HEK293 (cell line): ENCODE results near the gene RBCK1.

Source experiments
- MZF1 ChIP-seq: fragments of 450-650 bp; formaldehyde crosslinking; IDR thresholded peaks from 2 replicates; pipeline ENCODE4 v1.5.1; 2017; ENCODE audit warnings: missing biosample characterization, missing genetic modification characterization, borderline replicate concordance
- OVOL3 ChIP-seq: fragments of 450-650 bp; formaldehyde crosslinking; IDR thresholded peaks from 2 replicates; pipeline ENCODE4 v1.5.1; 2016; ENCODE audit warnings: missing biosample characterization, missing genetic modification characterization
- SP7 ChIP-seq: fragments of 450-650 bp; formaldehyde crosslinking; IDR thresholded peaks from 2 replicates; pipeline ENCODE4 v1.5.1; 2016; ENCODE audit warnings: missing biosample characterization, missing genetic modification characterization
- ZBTB1 ChIP-seq: fragments of 450-650 bp; formaldehyde crosslinking; IDR thresholded peaks from 2 replicates; pipeline ENCODE4 v1.5.1; 2016; ENCODE audit warnings: missing biosample characterization, missing genetic modification characterization
- ZBTB8A ChIP-seq: fragments of 450-650 bp; formaldehyde crosslinking; IDR thresholded peaks from 2 replicates; pipeline ENCODE4 v1.5.1; 2016; ENCODE audit warnings: missing biosample characterization, missing genetic modification characterization
- ZFHX2 ChIP-seq: fragments of 450-650 bp; formaldehyde crosslinking; conservative IDR thresholded peaks from 2 replicates; pipeline ENCODE4 v1.5.1; 2016; ENCODE audit warnings: missing biosample characterization, missing genetic modification characterization
- ZFP41 ChIP-seq: fragments of 450-650 bp; formaldehyde crosslinking; IDR thresholded peaks from 2 replicates; pipeline ENCODE4 v1.5.1; 2016; ENCODE audit warnings: missing biosample characterization, missing genetic modification characterization, borderline replicate concordance
- ZNF114 ChIP-seq: fragments of 450-650 bp; formaldehyde crosslinking; IDR thresholded peaks from 2 replicates; pipeline ENCODE4 v1.5.0; 2017; ENCODE audit warnings: missing biosample characterization, missing genetic modification characterization
- ZNF157 ChIP-seq: fragments of 450-650 bp; formaldehyde crosslinking; IDR thresholded peaks from 2 replicates; pipeline ENCODE4 v1.5.1; 2016; ENCODE audit warnings: missing biosample characterization, missing genetic modification characterization
- ZNF175 ChIP-seq: fragments of 450-650 bp; formaldehyde crosslinking; IDR thresholded peaks from 2 replicates; pipeline ENCODE4 v1.5.1; 2016; ENCODE audit warnings: missing biosample characterization, missing genetic modification characterization
- ZNF26 ChIP-seq: fragments of 450-650 bp; formaldehyde crosslinking; IDR thresholded peaks from 2 replicates; pipeline ENCODE4 v1.5.1; 2016; ENCODE audit warnings: missing biosample characterization, missing genetic modification characterization
- ZNF292 ChIP-seq: fragments of 450-650 bp; formaldehyde crosslinking; IDR thresholded peaks from 2 replicates; pipeline ENCODE4 v1.5.1; 2016; ENCODE audit warnings: low read depth, missing biosample characterization, missing genetic modification characterization, borderline replicate concordance
- ZNF341 ChIP-seq: fragments of 450-650 bp; formaldehyde crosslinking; IDR thresholded peaks from 2 replicates; pipeline ENCODE4; 2016; ENCODE audit warnings: low read depth, missing biosample characterization, missing genetic modification characterization
- ZNF37A ChIP-seq: fragments of 450-650 bp; IDR thresholded peaks from 2 replicates; pipeline ENCODE4 v1.5.1; 2018; ENCODE audit warnings: missing biosample characterization, missing genetic modification characterization
- ZNF404 ChIP-seq: fragments of 450-650 bp; formaldehyde crosslinking; IDR thresholded peaks from 2 replicates; pipeline ENCODE4 v1.5.1; 2017; ENCODE audit warnings: missing biosample characterization, missing genetic modification characterization
- ZNF449 ChIP-seq: fragments of 450-650 bp; formaldehyde crosslinking; IDR thresholded peaks from 2 replicates; pipeline ENCODE4 v1.5.1; 2017; ENCODE audit warnings: missing biosample characterization, mild to moderate bottlenecking, missing genetic modification characterization, moderate library complexity
- ZNF544 ChIP-seq: fragments of 450-650 bp; formaldehyde crosslinking; IDR thresholded peaks from 2 replicates; pipeline ENCODE4 v1.5.0; 2017; ENCODE audit warnings: missing biosample characterization, missing genetic modification characterization
- ZNF571 ChIP-seq: fragments of 450-650 bp; formaldehyde crosslinking; IDR thresholded peaks from 2 replicates; pipeline ENCODE4 v1.5.0; 2017; ENCODE audit warnings: missing biosample characterization, missing genetic modification characterization
- ZNF610 ChIP-seq: fragments of 450-650 bp; formaldehyde crosslinking; IDR thresholded peaks from 2 replicates; pipeline ENCODE4 v1.5.1; 2016; ENCODE audit warnings: missing biosample characterization, missing genetic modification characterization, borderline replicate concordance
- ZSCAN30 ChIP-seq: fragments of 450-650 bp; IDR thresholded peaks from 2 replicates; pipeline ENCODE4 v1.5.1; 2018; ENCODE audit warnings: missing biosample characterization, mild to moderate bottlenecking, missing genetic modification characterization, moderate library complexity
- ZSCAN5A ChIP-seq: fragments of 450-650 bp; formaldehyde crosslinking; IDR thresholded peaks from 2 replicates; pipeline ENCODE4 v1.5.1; 2016; ENCODE audit warnings: missing biosample characterization, missing genetic modification characterization
- TF ChIP-seq, protein P1 (sequence below): fragments of 450-650 bp; formaldehyde crosslinking; IDR thresholded peaks from 2 replicates; pipeline ENCODE4 v1.5.1; 2017; ENCODE audit warnings: missing biosample characterization, missing genetic modification characterization
- TF ChIP-seq, protein P2 (sequence below): fragments of 450-650 bp; formaldehyde crosslinking; IDR thresholded peaks from 2 replicates; pipeline ENCODE4 v1.5.1; 2016; ENCODE audit warnings: missing biosample characterization, missing genetic modification characterization
- TF ChIP-seq, protein P3 (sequence below): fragments of 450-650 bp; formaldehyde crosslinking; IDR thresholded peaks from 2 replicates; pipeline ENCODE4 v1.5.1; 2016; ENCODE audit warnings: missing biosample characterization, missing genetic modification characterization
- TF ChIP-seq, protein P4 (sequence below): fragments of 450-650 bp; formaldehyde crosslinking; optimal IDR thresholded peaks from 2 replicates; pipeline ENCODE3; 2016; ENCODE audit warnings: missing biosample characterization, mild to moderate bottlenecking, missing genetic modification characterization
- TF ChIP-seq, protein P5 (sequence below): fragments of 450-650 bp; formaldehyde crosslinking; IDR thresholded peaks from 2 replicates; pipeline ENCODE4 v1.5.1; 2017; ENCODE audit warnings: missing biosample characterization, missing genetic modification characterization

Gene RBCK1

DNA sequence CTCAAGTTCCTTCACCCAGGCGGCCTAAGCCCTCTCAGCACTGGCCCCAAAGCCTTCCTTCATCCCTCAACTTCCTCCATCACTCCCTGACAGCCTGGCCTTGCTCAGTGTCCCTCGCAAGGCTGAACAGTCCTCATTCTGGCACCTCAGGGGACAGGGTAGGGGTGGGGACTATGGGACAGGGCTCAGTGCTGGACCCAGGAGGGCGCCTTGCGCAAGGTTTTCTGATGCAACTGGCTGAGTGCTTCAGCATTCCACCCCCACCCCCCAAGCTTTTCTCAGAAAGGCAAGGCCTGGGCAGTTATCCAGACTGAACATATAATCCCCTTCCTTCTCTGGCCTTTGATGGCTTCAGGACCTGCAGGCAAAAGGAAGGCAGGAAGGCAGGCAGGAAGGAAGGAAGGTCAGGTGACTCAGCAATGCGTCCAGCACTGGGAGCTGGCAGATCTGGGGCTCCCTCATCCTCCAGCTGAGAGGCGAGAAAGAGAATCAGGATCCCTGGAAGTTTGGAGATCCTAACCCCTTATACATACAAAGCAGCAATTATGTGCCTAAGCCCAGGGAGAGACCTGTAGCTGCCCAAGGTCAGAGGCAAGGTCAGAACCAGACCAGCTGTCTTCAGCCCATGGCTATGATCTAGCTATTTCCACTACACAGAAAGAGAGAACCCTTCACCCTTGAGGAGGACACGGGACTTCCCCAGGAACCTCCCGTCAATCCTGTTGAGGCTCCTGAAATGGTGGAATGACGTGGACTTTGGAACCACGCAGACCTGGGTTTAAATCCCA is 36.1 kb upstream of the RBCK1 start (continued):
- TF ChIP-seq ZNF292 (tag by site-specific recombination) (no peak), ZNF26 (tag by site-specific recombination) (no peak), ZNF37A (tag by site-specific recombination) (no peak), ZNF571 (tag by site-specific recombination) (no peak), ZNF157 (tag by site-specific recombination) (no peak), SP7 (tag by site-specific recombination) (0 out of 2 replicates have a peak, but pooled peaks have one; percentile 18), ZNF341 (peak; percentile 22; the same call in 1 of the 2 replicates), MZF1 (tag by site-specific recombination) (peak; percentile 72; the same call in 1 of the 2 replicates), ZFHX2 (tag by site-specific recombination) (no peak), ZNF544 (no peak), ZBTB8A (tag by site-specific recombination) (peak; percentile 32; the same call in 1 of the 2 replicates), ZSCAN5A (tag by site-specific recombination) (no peak), ZSCAN30 (tag by site-specific recombination) (0 out of 2 replicates have a peak, but pooled peaks have one; percentile 27), ZNF404 (tag by site-specific recombination) (no peak), ZNF610 (tag by site-specific recombination) (no peak), ZFP41 (tag by site-specific recombination) (no peak), ZNF114 (tag by site-specific recombination) (no peak), OVOL3 (tag by site-specific recombination) (no peak), ZNF175 (no peak), ZNF449 (tag by site-specific recombination) (no peak), ZBTB1 (no peak)
- TF ChIP-seq, protein P1, sequence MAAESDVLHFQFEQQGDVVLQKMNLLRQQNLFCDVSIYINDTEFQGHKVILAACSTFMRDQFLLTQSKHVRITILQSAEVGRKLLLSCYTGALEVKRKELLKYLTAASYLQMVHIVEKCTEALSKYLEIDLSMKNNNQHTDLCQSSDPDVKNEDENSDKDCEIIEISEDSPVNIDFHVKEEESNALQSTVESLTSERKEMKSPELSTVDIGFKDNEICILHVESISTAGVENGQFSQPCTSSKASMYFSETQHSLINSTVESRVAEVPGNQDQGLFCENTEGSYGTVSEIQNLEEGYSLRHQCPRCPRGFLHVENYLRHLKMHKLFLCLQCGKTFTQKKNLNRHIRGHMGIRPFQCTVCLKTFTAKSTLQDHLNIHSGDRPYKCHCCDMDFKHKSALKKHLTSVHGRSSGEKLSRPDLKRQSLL (tag by site-specific recombination), result no peak
- TF ChIP-seq, protein P2, sequence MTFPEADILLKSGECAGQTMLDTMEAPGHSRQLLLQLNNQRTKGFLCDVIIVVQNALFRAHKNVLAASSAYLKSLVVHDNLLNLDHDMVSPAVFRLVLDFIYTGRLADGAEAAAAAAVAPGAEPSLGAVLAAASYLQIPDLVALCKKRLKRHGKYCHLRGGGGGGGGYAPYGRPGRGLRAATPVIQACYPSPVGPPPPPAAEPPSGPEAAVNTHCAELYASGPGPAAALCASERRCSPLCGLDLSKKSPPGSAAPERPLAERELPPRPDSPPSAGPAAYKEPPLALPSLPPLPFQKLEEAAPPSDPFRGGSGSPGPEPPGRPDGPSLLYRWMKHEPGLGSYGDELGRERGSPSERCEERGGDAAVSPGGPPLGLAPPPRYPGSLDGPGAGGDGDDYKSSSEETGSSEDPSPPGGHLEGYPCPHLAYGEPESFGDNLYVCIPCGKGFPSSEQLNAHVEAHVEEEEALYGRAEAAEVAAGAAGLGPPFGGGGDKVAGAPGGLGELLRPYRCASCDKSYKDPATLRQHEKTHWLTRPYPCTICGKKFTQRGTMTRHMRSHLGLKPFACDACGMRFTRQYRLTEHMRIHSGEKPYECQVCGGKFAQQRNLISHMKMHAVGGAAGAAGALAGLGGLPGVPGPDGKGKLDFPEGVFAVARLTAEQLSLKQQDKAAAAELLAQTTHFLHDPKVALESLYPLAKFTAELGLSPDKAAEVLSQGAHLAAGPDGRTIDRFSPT (tag by site-specific recombination), result no peak
- TF ChIP-seq, protein P3, sequence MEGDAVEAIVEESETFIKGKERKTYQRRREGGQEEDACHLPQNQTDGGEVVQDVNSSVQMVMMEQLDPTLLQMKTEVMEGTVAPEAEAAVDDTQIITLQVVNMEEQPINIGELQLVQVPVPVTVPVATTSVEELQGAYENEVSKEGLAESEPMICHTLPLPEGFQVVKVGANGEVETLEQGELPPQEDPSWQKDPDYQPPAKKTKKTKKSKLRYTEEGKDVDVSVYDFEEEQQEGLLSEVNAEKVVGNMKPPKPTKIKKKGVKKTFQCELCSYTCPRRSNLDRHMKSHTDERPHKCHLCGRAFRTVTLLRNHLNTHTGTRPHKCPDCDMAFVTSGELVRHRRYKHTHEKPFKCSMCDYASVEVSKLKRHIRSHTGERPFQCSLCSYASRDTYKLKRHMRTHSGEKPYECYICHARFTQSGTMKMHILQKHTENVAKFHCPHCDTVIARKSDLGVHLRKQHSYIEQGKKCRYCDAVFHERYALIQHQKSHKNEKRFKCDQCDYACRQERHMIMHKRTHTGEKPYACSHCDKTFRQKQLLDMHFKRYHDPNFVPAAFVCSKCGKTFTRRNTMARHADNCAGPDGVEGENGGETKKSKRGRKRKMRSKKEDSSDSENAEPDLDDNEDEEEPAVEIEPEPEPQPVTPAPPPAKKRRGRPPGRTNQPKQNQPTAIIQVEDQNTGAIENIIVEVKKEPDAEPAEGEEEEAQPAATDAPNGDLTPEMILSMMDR (tag by site-specific recombination), result no peak
- TF ChIP-seq, protein P4, sequence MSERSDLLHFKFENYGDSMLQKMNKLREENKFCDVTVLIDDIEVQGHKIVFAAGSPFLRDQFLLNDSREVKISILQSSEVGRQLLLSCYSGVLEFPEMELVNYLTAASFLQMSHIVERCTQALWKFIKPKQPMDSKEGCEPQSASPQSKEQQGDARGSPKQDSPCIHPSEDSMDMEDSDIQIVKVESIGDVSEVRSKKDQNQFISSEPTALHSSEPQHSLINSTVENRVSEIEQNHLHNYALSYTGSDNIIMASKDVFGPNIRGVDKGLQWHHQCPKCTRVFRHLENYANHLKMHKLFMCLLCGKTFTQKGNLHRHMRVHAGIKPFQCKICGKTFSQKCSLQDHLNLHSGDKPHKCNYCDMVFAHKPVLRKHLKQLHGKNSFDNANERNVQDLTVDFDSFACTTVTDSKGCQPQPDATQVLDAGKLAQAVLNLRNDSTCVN, result no peak
- TF ChIP-seq, protein P5, sequence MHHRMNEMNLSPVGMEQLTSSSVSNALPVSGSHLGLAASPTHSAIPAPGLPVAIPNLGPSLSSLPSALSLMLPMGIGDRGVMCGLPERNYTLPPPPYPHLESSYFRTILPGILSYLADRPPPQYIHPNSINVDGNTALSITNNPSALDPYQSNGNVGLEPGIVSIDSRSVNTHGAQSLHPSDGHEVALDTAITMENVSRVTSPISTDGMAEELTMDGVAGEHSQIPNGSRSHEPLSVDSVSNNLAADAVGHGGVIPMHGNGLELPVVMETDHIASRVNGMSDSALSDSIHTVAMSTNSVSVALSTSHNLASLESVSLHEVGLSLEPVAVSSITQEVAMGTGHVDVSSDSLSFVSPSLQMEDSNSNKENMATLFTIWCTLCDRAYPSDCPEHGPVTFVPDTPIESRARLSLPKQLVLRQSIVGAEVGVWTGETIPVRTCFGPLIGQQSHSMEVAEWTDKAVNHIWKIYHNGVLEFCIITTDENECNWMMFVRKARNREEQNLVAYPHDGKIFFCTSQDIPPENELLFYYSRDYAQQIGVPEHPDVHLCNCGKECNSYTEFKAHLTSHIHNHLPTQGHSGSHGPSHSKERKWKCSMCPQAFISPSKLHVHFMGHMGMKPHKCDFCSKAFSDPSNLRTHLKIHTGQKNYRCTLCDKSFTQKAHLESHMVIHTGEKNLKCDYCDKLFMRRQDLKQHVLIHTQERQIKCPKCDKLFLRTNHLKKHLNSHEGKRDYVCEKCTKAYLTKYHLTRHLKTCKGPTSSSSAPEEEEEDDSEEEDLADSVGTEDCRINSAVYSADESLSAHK, result no peak
